HEK293 (cell line): Measurements from ENCODE around the gene GJC1.
A peak's percentile ranks its signal among the peaks of the same experiment; 100 is the strongest.

Experiments
- CTCF ChIP-seq: fragments of 450-650 bp; formaldehyde crosslinking; IDR thresholded peaks from 2 replicates; pipeline ENCODE4 v1.5.1; 2016; ENCODE audit warnings: missing biosample characterization, missing genetic modification characterization
- FEZF1 ChIP-seq: fragments of 450-650 bp; formaldehyde crosslinking; IDR thresholded peaks from 2 replicates; pipeline ENCODE4 v1.5.1; 2016; ENCODE audit warnings: missing biosample characterization, missing genetic modification characterization
- GLI4 ChIP-seq: fragments of 450-650 bp; formaldehyde crosslinking; IDR thresholded peaks from 2 replicates; pipeline ENCODE4 v1.5.1; 2016; ENCODE audit warnings: missing biosample characterization, missing genetic modification characterization
- HOXD13 ChIP-seq: sonication (generic); formaldehyde crosslinking; IDR thresholded peaks from 2 replicates; pipeline ENCODE4 v1.8.0; 2022; ENCODE audit warnings: missing genetic modification reagents, borderline replicate concordance
- KLF16 ChIP-seq: fragments of 450-650 bp; formaldehyde crosslinking; IDR thresholded peaks from 2 replicates; pipeline ENCODE4 v1.5.1; 2017; ENCODE audit warnings: missing biosample characterization, missing genetic modification characterization
- KLF7 ChIP-seq: fragments of 450-650 bp; formaldehyde crosslinking; IDR thresholded peaks from 2 replicates; pipeline ENCODE4 v1.5.1; 2016; ENCODE audit warnings: missing biosample characterization, missing genetic modification characterization, borderline replicate concordance
- PRDM10 ChIP-seq: fragments of 450-650 bp; formaldehyde crosslinking; IDR thresholded peaks from 2 replicates; pipeline ENCODE4 v1.5.1; 2016; ENCODE audit warnings: missing biosample characterization, missing genetic modification characterization
- PRDM4 ChIP-seq: fragments of 450-650 bp; formaldehyde crosslinking; IDR thresholded peaks from 2 replicates; pipeline ENCODE4 v1.5.1; 2017; ENCODE audit warnings: missing biosample characterization, missing genetic modification characterization
- YY2 ChIP-seq: fragments of 450-650 bp; formaldehyde crosslinking; IDR thresholded peaks from 2 replicates; pipeline ENCODE4 v1.5.1; 2016; ENCODE audit warnings: missing biosample characterization, missing genetic modification characterization
- ZBTB10 ChIP-seq: fragments of 450-650 bp; formaldehyde crosslinking; IDR thresholded peaks from 2 replicates; pipeline ENCODE4 v1.5.1; 2016; ENCODE audit warnings: missing biosample characterization, missing genetic modification characterization
- ZBTB44 ChIP-seq: fragments of 450-650 bp; IDR thresholded peaks from 2 replicates; pipeline ENCODE4 v1.5.1; 2018; ENCODE audit warnings: missing biosample characterization, mild to moderate bottlenecking, missing genetic modification characterization
- ZIC2 ChIP-seq: fragments of 450-650 bp; formaldehyde crosslinking; IDR thresholded peaks from 2 replicates; pipeline ENCODE4 v1.5.1; 2016; ENCODE audit warnings: missing biosample characterization, missing genetic modification characterization
- ZNF202 ChIP-seq: fragments of 450-650 bp; formaldehyde crosslinking; IDR thresholded peaks from 2 replicates; pipeline ENCODE4 v1.5.1; 2016; ENCODE audit warnings: missing biosample characterization, missing genetic modification characterization, borderline replicate concordance
- ZNF211 ChIP-seq: fragments of 450-650 bp; formaldehyde crosslinking; IDR thresholded peaks from 2 replicates; pipeline ENCODE4 v1.5.1; 2016; ENCODE audit warnings: low read depth, missing biosample characterization, missing genetic modification characterization
- ZNF223 ChIP-seq: fragments of 450-650 bp; formaldehyde crosslinking; IDR thresholded peaks from 2 replicates; pipeline ENCODE4 v1.5.1; 2016; ENCODE audit warnings: missing biosample characterization, missing genetic modification characterization
- ZNF335 ChIP-seq: fragments of 450-650 bp; formaldehyde crosslinking; conservative IDR thresholded peaks from 2 replicates; pipeline ENCODE4 v1.5.1; 2016; ENCODE audit warnings: missing biosample characterization, missing genetic modification characterization
- ZNF366 ChIP-seq: fragments of 450-650 bp; formaldehyde crosslinking; conservative IDR thresholded peaks from 2 replicates; pipeline ENCODE4 v1.5.1; 2016; ENCODE audit warnings: missing biosample characterization, missing genetic modification characterization
- ZNF398 ChIP-seq: fragments of 450-650 bp; formaldehyde crosslinking; IDR thresholded peaks from 2 replicates; pipeline ENCODE4 v1.5.1; 2017; ENCODE audit warnings: missing biosample characterization, missing genetic modification characterization
- ZNF501 ChIP-seq: fragments of 450-650 bp; formaldehyde crosslinking; IDR thresholded peaks from 2 replicates; pipeline ENCODE4 v1.5.1; 2016; ENCODE audit warnings: missing biosample characterization, missing genetic modification characterization
- ZNF571 ChIP-seq: fragments of 450-650 bp; formaldehyde crosslinking; IDR thresholded peaks from 2 replicates; pipeline ENCODE4 v1.5.0; 2017; ENCODE audit warnings: missing biosample characterization, missing genetic modification characterization
- ZNF692 ChIP-seq: fragments of 450-650 bp; formaldehyde crosslinking; IDR thresholded peaks from 2 replicates; pipeline ENCODE4 v1.5.1; 2016; ENCODE audit warnings: missing biosample characterization, missing genetic modification characterization

The GJC1 gene

GRCh38 chr17:44775136-44775837 is 54.8 kb downstream of the GJC1 start (continued):
- peak; percentile 67 for TF ChIP-seq ZBTB10 (tag by site-specific recombination)
- peak; percentile 50 for TF ChIP-seq ZNF366
- TF ChIP-seq HOXD13 (CRISPR knock-in tag) = peak; percentile 74; the same call in 1 of the 2 replicates
- TF ChIP-seq ZNF202 (tag by site-specific recombination) = no peak
- TF ChIP-seq KLF16 = peak; percentile 27
- no peak for TF ChIP-seq FEZF1 (tag by site-specific recombination)
- TF ChIP-seq KLF7 (tag by site-specific recombination) = 0 out of 2 replicates have a peak, but pooled peaks have one; percentile 62
- peak; percentile 63 for TF ChIP-seq ZIC2
- TF ChIP-seq YY2 (tag by site-specific recombination) = peak; percentile 38; the same call in 1 of the 2 replicates
- TF ChIP-seq ZNF211 = no peak
- no peak for TF ChIP-seq ZNF571 (tag by site-specific recombination)
- TF ChIP-seq PRDM10 (tag by site-specific recombination) = peak; percentile 56
- peak; percentile 76 for TF ChIP-seq ZNF501 (tag by site-specific recombination)
- peak; percentile 58 for TF ChIP-seq ZNF335
- peak; percentile 36; the same call in 1 of the 2 replicates for TF ChIP-seq CTCF
- peak; percentile 95 for TF ChIP-seq ZNF398 (tag by site-specific recombination)
- TF ChIP-seq PRDM4 (tag by site-specific recombination) = no peak
- peak; percentile 60; the same call in 1 of the 2 replicates for TF ChIP-seq ZNF223 (tag by site-specific recombination)
- TF ChIP-seq ZNF692 = peak; percentile 98
- no peak for TF ChIP-seq GLI4 (tag by site-specific recombination)
- peak; percentile 100 for TF ChIP-seq ZBTB44 (tag by site-specific recombination)
